ENCODE results near the gene AP3B2.

The AP3B2 gene

DNA sequence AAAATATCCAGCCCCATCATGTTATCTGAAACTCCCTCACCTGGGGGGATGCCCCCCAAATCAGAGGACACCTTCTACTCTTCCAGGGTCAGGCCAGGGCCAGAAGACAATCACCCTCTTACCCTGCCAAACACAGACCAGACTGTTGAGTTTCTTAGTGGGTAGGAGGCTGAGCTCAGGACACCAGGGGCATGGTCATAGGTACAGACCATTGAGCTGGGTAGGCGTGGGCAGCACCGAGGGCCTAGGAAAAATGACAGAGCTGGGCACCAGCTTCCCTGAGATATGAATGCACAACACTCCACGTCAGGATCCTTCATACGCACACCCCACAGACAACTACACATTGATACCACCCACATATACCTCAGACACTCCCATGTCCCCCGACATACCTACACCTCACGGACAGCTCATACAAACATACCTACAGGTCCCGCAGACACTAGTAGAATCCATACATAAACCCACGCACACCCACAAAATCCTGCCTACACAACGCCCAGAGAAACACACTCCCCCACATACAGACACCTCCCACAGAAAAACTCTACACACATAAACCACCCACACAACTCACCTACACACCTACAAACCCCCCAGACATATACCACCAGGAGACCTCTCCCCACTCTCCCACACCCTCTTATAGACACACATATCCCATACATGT is 11.8 kb downstream of the AP3B2 start:
- DNase-seq, result no peak

DNA sequence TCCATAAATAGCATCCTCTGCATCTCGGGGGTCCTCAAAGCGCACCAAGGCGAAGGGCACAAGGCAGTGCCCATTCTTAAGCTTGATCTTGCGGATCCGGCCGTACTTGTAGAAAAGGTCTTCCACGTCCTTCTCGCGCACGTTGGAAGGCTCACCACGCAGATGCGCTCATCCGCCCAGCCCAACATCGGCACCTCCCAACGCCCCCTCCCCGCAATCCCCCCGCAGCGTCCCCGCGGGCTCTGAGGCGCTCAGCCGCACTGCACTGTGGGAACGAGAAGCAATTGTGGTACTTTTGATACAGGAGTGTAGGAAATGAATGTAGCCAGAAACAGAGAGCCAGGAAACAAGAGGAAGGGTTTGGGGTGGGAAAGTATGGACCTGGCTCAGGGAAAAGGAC is 17.5 kb downstream of the AP3B2 start:
- DNase-seq, result no peak

DNA sequence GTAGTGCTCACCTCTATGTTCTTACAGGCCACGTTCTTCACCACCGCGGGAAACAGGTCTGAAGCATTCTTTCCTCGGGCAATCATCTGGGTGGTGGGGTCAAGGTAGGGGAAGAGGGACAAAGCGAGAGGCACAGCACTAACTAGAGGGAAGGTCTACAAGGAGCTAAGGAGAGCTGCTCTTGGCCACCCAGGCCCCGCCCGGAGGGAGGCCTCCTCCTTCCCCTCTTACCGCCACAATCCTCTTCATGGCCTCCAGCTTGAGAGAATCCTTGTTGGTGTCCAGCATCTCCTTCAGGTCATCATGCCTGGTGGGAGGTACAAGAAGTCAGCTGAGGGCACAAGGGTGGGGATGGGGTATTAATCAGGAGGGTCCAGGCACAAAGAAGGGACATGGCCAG is 20.5 kb downstream of the AP3B2 start:
- DNase-seq, result no peak

DNA sequence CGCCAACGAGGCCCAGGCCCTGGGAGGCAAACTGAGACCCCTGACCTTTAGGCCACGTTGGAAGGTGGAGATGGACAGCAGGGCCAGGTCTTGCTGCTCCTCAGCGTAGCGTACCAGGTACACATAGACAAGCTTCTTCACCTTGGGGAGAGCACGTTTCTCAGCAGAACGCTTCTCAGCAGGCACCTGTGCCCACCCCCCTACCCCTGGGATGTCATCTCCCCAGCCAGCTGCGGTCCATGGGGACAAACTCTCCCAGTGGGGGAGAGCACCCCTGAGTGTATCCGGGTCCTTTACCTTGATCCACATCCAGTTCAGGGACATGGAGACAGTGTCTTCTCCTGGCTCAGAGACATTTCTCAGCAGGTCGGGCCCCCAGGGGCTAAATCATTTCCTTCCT is 21.0 kb downstream of the AP3B2 start:
- DNase-seq, result no peak

DNA sequence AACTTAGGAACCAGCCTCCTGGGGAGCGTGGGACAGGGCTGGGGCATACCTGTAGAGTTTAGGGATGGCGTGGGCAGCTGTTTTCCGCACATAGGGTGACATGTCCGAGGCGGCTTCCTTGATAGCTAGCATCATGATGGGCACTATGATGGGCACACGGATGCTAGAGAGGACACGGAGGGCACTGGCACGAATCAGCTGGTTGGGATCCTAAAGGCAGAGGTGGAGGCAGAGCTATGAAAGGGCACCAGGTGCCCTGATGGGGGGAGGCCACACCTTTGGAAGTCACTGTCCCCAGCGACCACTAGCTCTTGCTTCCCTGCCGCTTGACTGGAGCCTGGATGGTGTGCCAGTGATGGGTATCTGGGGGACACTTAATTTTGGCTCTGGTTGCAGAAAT is 28.3 kb downstream of the AP3B2 start:
- no peak for DNase-seq

DNA sequence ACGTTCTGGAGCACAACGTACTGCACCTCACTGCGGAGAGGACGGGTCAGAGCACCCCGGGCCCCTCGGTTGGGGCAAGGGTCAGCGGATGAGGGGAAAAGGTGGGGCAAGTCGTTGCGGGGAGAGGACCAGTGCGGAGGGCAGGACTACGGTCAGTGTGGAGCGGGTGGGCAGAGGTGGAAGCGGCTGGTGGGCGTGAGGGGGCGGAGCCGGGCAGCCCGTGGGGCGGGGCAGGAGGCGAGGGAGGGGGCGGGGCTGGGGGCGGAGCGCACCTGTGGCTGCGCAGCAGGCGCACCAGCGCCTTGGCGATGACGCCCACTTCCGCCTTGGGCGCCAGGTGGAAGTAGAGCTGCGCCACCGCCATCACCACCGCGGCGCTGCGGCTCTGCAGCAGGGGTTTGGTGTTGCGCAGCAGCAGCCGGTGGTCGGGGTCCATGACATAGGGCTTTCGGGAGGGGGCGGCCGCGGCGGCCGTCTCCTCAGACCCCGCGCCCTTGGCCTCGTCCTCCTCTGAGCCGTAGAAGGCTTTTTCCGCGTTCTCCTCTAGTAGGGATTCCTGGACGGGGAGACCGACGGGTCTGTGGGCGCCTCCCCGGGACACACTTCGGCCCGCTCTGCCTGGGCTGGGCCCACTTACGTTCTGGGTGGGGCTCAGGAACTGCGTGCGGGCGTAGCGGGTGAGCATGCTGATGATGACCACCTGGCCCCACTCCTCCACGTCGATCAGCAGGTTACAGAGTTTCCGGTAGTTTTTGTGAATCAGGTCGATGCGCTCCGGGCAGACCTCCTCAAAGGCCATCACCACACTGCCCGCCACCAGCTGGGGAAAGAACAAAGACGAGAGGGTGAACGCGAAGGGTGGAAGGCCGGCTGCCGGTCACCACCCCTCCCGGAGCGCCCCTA is 29.2 kb downstream of the AP3B2 start:
- DNase-seq, result no peak

DNA sequence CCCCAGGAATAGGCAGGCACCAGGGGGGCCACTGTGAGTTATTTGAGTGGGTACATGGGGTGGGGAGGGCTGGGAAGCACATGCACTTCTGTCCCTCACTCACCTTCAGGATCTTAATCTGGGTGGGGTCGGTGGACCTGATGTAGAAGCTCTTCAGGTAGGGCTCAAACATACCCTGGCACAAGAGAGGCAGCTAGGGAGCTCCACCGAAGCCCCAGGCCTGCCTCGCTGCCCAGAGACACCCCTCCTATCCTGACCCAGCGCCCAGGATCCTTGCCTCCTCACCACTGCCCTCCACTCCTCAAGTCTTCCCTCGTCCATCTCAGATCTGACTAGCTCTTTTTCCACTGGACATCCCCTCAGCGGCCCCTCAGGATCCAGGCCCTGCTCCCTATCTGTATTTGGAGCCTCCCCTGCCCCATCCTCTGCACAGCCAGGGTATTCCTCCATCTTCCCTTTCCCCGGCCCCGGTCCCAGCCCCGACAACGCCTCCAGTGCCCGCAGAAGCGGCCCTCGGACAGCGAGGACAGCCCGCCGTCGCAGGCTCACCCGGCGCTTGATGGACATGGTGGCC is 30.0 kb downstream of the AP3B2 start:
- no peak for DNase-seq

DNA sequence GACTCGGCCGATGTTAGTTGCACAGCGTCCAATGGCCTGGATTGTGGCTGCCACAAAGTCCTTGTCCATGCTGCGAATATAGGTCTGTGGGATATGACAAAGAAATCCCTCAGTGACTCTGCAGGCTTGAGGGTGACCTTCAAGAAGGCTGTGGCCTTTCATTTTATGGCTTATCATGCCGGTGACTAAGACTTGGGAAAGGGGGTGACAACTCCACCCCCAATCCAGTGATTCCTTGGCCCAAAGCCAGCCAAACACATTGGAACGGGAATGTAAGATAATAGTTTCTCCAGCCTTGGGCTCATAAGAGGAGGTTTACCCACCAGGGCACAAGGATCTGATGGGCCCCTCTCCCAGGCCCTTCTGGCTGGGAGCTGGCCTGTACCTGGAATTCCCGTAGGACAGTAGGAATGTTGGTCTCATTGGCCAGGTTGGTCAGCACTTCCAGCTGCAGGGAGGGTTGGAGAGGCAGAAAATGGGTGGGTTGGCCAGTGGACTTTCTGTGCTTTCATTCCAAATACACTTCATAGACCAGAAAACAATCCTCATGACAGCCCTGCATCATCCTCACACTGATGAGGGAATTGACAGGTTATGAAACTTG is 31.9 kb downstream of the AP3B2 start:
- DNase-seq, result no peak

DNA sequence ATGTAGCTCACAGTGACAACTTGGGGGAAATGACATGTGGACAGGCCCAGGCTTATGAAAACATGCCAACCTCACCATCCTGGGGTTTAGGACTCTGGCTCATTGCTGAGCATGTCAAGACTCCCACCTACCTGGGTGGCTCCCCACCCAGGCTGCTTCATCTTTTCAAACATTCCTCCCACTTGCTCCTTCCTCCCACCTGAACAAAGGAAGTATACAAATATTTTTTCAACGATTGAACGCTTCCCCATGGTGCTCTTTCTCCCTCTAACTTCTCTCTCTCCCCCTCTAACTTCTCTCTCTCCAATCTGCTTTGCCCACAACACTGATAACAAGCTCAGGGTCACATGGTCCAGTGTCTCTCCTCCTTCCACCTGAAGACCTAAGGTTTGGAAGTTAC is 34.8 kb downstream of the AP3B2 start:
- DNase-seq, result no peak

DNA sequence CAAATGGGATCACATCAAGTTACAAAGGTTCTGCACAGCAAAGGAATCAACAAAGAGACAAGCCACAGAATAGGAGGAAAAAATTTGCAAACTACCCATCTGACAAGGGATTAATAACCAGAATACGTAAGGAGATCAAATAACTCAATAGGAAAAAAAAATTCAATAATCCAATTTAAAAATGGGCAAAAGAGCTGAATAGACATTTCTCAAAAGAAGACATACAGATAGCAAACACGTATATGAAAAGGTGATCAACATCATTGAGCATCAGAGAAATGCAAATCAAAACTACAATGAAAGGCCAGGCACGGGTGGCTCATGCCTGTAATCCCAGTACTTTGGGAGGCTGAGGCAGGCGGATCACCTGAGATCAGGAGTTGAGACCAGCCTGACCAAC is 39.0 kb downstream of the AP3B2 start:
- no peak for DNase-seq

DNA sequence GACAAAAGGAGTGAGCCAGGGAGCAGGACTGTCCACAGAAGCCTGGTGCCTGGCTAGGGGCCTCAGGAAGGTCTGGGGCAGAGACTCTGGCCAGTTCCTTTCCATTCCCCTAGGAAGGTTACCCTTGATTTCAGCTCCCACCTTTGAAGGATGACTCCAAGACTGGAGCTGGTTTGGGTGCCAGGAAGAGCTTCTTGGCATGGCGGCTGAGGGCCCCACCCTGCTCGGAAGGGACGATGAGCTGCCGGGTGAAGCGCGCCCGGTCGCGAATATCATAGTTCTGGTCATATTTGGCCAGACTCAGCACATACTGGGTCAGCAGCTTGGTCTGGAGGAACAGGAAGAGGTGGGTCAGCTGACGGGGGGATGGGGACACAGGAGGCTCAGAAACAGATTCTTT is 43.1 kb downstream of the AP3B2 start:
- no peak for DNase-seq

DNA sequence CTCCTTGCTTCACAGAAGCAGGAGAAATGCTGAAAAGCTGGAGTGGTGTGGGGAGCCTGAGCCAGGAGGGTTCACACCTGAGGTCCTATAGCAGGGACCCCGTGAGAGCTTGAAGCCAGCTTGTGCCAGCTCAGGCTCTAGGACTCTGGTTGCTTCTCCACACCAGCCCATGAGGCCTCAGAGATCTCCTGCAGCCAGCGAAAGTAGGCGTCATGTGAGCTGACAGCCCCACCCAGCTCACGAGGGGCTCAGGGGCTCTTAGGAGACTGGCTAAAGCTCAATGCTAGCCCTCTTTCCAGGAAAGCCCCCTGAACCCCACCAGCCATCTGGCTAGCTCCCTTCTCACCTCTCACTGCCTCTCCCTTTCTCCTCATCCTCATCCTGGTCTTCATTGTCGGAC is 45.7 kb downstream of the AP3B2 start:
- DNase-seq, result no peak

DNA sequence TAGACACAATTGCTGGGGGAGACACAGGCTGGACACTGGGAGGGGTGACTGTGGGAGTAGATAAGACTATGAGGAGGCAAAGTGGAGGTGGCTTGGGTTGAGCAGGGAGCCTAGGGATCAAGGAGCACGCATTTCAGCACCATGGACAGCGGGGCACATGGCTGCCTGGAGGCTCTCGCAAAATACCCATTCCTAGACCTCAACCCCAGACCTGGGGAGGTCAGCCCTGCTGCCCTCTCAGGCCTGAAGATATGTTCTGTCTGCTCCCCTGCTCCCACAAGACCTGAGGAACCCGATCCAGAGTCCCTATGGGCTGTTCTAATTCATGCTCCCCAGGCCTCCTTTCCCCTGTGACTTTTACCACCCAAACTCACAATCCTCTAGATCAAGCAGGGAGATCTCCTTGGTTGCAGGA is 46.5 kb downstream of the AP3B2 start:
- no peak for DNase-seq

DNA sequence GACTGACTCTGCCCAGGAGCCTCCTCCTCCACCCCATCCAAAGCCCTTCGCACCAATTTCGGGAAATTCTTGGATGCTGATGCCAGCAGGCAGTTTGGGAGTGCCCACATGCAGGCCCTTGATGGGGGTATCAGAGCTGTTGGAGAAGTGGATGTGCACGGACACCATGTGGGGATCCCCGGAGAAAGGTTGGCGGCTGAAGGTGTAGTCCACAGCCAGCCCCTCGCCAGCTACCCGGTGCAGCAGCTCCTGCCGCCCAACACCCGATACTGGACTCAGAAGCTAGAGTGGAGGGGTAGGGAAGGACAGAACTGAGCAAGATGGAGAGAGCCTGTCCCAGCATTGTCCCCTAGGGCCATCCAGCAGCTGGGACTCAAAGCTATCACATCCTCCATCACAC is 47.0 kb downstream of the AP3B2 start:
- DNase-seq, result no peak

DNA sequence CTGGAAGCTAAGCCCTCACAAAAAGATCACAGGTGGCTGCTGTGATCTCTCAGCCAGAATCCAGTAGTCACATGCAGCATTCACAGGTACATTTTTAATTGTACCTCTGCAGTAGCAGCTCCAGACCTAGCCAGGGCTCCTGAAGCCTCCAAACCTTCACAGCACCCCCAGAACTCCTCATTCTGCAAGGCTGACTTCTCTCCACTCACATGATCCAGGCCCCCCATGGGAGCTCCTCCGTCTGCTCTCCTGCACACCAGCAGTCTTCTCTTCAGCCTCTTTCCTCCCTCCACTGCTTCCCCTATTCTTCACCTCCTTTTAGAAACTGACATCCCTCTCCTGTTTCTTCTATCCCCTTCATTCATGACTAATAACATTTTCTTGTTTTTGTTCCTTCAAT is 49.3 kb downstream of the AP3B2 start:
- DNase-seq, result no peak

DNA sequence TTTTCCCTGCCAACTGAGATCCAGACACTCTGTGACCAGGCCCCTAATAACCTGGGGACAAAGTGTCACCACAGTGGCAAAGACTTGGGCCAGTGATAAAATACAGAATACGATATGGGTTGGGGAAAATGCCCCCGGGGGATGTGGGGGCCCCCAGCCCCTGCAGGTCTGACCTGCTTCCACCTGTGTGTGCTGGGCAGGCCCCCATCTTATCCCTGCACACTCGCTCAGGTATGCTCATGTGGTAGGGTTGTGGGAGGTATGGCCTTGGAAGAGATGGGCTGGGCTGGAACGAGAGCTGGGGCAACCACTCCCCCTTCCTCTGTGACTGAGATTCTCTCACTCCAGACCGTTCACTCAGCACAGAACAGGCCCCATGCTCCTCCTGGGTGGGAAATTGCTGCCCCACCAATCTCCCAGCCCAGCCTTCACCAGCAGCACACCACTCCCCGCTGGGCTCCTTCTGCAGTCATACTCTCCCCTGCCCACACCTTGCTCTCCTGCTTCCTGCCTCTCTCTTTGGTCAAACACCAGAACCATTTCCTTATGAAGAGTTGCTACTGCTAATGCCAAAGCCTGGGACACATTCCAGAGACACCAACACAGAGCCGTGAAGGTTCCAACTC is 52.9 kb downstream of the AP3B2 start:
- no peak for DNase-seq

DNA sequence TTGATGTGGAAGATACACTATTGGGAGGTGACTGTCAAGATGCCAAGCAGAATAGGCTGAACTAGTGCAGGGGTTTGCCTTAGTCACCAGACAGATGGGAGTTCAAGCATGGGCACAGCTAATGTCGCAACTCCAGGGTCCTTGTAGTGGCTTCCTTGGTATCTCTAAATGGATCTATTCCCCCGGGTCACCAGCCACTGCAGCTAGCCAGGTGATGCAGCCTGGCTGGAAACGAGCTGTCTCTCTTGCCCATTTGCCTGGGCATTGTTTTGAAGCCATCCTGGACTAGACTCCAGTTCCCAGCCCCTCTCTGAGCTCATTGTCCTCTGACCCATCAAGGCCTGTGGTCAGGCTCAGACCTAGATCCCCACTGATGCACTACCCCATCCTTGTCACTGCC is 54.1 kb downstream of the AP3B2 start:
- no peak for DNase-seq

DNA sequence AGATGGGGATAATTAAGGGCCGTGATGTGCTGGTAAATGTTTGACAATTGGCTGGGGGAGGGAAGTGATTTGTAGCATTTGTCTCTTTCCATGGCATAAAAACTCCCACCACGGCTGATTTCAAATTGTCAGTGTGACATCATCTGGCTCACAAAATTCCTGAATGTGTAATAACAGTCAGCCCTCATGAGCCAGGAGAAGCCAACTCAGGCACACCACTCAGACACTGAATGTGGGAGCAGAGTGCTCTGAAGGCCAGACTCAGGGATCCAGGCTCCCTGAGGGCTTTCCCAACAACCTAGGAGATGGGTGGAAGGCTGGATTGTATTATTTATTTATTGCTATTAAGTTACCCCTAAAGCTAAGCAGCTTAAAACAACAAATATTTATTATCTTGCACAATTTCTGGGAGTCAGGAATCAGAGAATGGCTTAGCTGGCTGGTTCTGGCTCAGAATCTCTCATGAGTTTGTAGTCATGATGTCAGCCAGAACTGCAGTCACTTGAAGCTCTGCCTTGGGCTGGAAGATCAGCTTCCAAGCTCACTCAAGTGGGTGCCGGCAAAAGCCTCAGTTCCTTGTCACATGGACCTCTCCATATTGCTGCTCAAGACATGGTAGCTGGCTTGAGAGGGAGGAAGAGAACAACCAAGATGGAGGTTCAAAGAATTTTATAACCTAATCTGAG is 56.0 kb downstream of the AP3B2 start:
- DNase-seq, result no peak

DNA sequence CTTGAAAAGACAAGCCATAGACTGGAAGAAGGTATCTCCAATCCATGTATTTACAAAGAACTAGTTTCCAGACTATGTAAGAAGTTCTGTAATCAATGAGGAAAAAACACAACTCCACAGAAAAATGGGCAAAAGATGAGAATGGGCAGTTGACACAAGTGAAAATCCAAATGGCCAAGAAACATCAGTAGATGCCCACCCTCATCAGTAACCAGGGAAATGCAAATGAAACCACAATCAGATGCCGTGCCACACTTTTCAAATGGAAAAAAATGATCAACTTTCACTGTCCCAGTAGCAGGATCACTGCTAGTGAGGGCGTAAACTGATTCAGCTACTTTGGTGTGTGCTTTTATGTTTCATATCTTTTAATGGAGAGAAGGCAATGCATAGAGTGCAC is 58.0 kb downstream of the AP3B2 start:
- no peak for DNase-seq

DNA sequence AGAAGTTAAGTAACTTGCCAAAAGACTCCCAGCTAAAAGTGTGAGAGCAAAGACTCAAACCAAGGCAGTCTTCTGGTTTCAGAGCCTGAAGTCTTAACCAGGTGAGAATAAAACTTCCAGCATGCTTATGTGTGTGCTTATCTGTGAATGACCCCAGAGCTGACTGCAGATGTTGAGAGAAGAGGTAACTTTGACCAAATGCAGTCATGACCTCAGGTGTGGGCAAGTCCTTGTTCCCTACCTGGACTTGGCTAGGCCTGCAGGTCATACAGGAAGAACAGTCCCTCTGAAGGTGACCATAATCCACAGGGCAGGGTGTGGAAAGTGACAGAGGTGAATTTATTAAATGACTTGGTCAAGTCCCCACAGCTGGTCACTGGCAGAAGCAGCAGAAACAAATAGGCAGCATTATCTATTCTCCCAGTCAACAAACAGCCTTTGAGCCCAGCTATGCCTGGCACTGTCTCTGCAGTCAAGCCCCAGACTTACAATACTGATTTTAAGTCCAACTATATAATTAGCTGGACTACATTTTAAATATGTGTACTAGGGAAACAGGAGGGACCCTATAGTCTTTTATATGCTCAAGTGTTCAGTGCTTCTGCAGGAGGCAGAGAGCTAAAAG is 59.5 kb downstream of the AP3B2 start:
- no peak for DNase-seq

DNA sequence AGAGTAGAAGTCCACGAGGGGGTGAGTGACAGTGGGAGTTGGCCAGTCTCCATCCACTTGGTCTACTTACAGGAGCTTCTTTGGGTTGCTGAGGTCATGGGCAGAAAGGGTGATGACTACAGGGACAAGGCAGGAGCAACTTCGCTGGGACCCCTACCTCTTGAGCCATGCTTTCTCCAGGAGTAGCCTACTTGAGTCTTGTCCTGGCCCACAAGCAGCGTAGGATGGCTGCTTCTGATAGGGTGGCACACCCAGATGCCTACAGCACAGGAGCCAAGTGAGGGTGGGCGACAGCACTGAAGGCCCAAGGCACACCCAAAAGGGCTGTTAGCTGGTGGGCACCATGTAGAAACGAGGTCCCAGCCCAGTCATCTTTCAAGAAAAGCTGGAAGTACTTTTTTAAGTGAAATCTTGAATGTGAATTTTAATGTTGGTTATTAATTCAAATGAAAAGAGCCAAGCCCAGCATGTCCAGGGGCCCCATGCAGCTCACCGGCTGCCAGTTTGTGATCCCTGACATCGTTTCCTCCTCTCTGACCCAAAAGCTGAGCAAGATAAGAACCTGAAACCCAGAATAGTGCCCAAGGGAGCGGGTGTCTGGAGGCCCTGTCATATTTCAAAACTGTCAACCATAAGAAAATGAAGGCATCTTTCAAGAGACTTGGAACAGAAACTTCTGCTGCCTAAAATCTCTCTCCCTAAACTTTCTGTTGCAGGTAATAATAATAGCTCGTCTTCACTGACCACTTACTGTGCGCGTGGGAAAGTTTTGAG is 60.3 kb downstream of the AP3B2 start:
- DNase-seq, result no peak
